GM19099 (cell line): ENCODE data around the gene ZNF280C.

ENCODE experiments used
- POLR2A ChIP-seq: IDR thresholded peaks from 3 replicates; pipeline ENCODE4 v1.6.1; 2011; ENCODE audit warnings: low read depth; ENCODE audit not compliant: insufficient read length; ENCODE audit errors: extremely low read depth

ZNF280C gene

DNA sequence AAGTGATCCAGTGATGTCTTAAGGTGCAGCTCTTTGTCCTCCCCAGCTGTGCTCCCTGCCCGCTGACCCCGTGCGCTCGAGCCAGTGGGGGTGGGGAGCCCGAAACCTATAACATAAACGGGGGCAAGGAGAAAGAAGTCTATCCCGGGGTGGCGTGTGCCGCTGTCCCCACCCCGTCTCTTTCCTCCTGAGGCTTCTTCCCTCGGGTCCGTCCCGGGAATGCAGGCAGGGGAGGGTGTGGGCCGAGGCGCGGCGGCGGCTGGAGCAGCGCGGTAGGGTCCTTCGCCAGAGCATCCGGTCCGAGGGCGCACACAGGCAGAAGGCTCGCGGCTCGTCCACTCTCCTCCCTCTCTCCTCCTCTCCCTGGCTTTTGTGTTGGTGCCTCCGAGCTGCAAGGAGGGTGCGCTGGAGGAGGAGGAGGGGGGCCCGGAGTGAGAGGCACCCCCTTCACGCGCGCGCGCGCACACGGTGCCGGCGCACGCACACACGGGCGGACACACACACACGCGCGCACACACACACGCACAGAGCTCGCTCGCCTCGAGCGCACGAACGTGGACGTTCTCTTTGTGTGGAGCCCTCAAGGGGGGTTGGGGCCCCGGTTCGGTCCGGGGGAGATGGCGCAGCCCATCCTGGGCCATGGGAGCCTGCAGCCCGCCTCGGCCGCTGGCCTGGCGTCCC is 97.1 kb downstream of the ZNF280C start, which contains the start of gene RAB33A:
Gene RAB33A, plus strand, starts transcription at position 517 of the 681 bp plus-strand sequence. Its CDS starts 101 bp downstream, at position 618.
- TF ChIP-seq POLR2A, result peak; percentile 19

DNA sequence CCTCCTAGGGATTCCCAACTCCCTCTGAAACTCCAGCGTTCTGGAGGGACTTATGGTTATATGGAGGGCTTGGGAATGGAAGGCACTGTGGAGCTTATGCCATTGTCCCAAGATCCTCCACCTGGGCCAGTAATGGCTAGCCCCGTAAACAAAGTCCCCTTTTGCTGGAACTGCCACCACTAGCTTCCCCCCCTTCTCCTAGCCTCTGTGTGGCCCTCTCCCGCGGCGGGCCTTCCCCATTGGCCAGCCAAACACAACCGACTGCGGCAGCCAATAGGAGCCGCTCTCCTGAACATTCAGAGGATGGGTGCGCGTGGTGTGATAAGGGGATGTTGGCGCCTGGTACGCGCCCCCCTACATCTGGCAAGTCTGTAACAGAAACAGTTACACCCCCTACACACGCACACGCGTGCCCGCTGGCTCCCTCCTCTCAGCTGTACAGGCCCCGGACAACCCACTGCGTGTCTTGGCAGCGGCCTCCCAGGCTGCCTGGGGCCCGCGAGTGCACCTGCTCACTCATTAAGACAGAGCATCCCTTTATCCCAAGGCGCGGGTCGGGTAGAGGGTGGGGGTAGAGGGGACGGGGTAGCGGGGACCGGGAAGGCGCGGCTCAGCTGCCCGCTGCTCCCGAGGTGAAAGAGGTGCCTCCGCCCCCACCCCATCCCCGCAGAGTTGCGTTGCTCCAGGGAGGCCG is 97.8 kb downstream of the ZNF280C start:
- peak; percentile 35 for TF ChIP-seq POLR2A

DNA sequence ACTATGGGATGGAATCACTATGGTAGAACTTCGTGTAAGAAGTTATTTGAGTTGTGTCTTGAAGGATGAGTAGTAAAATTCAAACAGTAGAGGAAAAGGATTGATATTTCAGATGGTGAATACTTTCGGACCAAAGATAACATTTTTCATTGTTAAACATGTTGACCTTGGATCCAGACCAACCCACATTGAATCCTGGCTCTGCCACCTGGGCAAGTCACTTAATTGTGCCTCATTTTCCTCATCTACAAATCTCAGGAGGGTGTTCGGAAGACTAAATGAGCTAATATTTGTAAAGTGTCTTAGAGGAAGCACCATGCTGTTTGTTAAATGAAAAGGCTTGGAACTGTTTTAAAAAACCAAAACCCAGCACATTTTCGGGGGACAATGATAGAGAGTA is 101.7 kb downstream of the ZNF280C start:
- no peak for TF ChIP-seq POLR2A

DNA sequence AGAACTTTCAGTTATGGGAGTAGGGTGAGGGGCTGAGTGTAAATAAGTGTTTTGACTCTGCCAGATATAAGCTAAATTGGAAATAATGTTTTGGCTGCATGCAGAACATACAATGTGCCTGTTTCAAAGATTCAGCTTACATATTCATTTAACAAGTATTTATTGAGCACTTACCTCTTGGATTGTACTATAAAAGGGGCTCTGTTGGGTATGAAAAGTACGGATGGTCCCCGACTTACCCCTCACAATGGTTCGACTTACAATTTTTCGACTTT is 102.3 kb downstream of the ZNF280C start:
- TF ChIP-seq POLR2A, result no peak

- peak; percentile 75 for TF ChIP-seq POLR2A
Observed at GRCh38 chrX:130165703-130166502, 102.8 kb downstream of the ZNF280C start, which contains the start of gene AIFM1. Gene AIFM1, minus strand, starts transcription at chrX:130165841. Its CDS starts 185 bp downstream, at chrX:130165656.

DNA sequence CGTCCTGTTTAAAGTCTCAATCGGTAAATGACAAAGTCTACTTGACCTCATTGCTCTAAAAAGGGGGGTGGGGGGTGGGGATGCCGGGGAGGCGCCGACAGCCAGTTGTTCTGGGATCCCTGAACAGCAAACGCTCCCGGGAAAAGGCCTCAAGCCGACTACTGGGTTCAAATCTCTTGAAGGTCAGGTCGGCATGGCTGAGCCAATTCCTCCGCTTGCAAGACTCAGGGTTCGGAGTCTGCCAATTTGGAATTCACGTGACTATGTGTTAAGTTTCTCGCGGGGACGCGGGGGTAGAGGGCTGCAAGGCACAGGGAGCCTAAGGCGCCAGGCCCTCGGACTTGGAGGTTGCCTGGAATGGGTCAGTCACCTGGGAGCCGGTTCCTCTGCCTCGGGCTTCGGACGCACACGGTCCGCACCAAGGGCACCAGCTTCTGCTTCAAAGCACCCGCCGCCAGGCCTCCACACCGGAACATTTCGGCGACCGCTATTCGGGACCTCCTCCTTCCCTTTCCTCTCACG is 103.5 kb downstream of the ZNF280C start:
- no peak for TF ChIP-seq POLR2A

- TF ChIP-seq POLR2A, result no peak
Observed at GRCh38 chrX:130163398-130163797, 105.3 kb downstream of the ZNF280C start.

GRCh38 chrX:130162094-130162735 is 106.5 kb downstream of the ZNF280C start:
- no peak for TF ChIP-seq POLR2A

- no peak for TF ChIP-seq POLR2A
Observed at GRCh38 chrX:130159776-130160175, 108.9 kb downstream of the ZNF280C start.

DNA sequence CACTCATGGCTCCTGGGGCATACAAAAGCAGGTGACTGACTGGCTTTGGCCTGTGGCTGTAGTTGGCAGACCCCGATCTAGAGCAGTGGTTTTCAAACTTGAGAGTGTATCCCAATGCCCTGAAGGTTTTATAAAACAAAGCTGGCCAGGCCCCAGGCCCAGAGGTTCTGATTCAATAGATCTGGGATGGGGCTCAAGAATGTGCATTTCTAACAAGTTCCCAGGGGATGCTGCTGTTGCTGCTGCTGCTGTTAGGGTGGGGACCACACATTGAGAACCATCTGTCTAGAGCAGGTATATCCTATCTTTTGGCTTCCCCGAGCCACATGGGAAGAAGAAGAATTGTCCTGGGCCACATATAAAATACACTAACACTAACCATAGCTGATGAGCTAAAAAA is 110.4 kb downstream of the ZNF280C start:
- no peak for TF ChIP-seq POLR2A

GRCh38 chrX:130155564-130155963 is 113.1 kb downstream of the ZNF280C start:
- no peak for TF ChIP-seq POLR2A
